ENCODE data around the gene BLZF1.
"Not testable (repeated sequence)": the region's sequence is repeated elsewhere in the genome, so short reads cannot be mapped to it uniquely, and the experiment has no call there.

The BLZF1 gene, protein sequence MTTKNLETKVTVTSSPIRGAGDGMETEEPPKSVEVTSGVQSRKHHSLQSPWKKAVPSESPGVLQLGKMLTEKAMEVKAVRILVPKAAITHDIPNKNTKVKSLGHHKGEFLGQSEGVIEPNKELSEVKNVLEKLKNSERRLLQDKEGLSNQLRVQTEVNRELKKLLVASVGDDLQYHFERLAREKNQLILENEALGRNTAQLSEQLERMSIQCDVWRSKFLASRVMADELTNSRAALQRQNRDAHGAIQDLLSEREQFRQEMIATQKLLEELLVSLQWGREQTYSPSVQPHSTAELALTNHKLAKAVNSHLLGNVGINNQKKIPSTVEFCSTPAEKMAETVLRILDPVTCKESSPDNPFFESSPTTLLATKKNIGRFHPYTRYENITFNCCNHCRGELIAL

GRCh38 chr1:169367686-169368405 is at the start of gene BLZF1, which contains the start of gene NME7:
Gene BLZF1 (plus strand): TSS chr1:169368195. CDS start chr1:169369523, 1,328 bp downstream.
Gene NME7 (minus strand): TSS chr1:169367797. CDS start chr1:169367710, 87 bp downstream.
- peak; percentile 90 to 94 (median 93) for DNase-seq (ENCODE audit: low read depth in 2 of 3, low spot score in 2 of 3)

GRCh38 chr1:169318536-169319244 is 49.3 kb upstream of the BLZF1 start:
- no peak for DNase-seq (ENCODE audit: low read depth in 2 of 3, low spot score in 2 of 3)

DNA sequence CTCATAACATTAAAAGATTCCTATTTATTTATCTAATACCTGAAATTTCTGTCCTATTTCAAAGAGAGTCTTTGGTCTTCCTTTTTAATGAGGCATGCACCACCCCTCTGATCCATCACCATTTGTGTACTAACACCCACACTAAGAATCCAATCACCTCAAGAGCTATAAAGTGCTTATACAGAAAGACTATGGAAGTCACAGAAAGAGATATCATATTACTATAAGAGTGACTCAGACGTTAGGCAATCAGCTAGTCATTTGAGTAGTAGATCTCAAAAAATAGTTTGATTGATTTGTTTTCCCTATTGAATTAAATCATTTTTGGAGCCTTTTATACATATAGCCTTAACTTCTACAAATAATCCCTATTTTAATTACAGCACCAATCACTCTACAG is 46.5 kb upstream of the BLZF1 start:
- no peak for DNase-seq (ENCODE audit: low read depth in 2 of 3, low spot score in 2 of 3)

GRCh38 chr1:169322138-169322537 is 45.9 kb upstream of the BLZF1 start:
- DNase-seq (ENCODE audit: low read depth in 2 of 3, low spot score in 2 of 3) = no peak

- no peak for DNase-seq (ENCODE audit: low read depth in 2 of 3, low spot score in 2 of 3)
Observed at GRCh38 chr1:169325117-169325516, 42.9 kb upstream of the BLZF1 start.

- DNase-seq (ENCODE audit: low read depth in 2 of 3, low spot score in 2 of 3) = no peak
Observed at GRCh38 chr1:169326261-169326955, 41.6 kb upstream of the BLZF1 start.

DNA sequence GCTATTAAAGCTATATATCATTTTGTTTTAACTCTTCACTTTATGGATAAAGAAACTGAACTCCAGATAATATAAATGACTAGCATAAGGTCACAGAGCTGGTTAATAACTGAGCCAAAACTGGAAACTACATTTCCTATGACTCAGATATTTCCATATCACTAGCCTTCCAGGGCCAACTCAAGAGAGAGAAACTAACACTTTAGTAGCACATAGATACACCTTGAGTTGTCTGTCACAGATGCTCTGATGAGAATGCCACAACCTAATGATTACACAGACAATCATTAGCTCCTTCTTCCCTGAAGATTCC is 41.1 kb upstream of the BLZF1 start:
- no peak for DNase-seq (ENCODE audit: low read depth in 2 of 3, low spot score in 2 of 3)

- DNase-seq (ENCODE audit: low read depth in 2 of 3, low spot score in 2 of 3) = no peak
Observed at GRCh38 chr1:169327875-169328274, 40.1 kb upstream of the BLZF1 start.

DNA sequence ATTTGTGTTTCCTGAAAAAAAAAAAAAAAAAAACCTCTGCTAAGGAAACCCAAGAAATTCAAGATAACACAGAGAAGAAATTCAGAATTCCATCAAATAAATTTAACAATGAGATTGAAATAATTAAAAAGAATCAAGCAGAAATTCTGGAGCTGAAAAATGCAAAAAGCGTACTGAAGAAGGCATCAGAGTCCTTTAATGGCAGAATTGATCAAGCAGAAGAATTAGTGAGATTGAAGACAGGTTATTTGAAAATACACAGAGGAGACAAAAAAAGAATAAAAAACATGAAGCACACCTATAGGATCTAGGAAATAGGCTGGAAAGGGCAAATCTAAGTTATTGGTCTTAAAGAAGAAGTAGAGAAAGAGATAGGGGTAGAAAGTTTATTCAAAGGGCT is 38.6 kb upstream of the BLZF1 start:
- no peak for DNase-seq (ENCODE audit: low read depth in 2 of 3, low spot score in 2 of 3)

DNA sequence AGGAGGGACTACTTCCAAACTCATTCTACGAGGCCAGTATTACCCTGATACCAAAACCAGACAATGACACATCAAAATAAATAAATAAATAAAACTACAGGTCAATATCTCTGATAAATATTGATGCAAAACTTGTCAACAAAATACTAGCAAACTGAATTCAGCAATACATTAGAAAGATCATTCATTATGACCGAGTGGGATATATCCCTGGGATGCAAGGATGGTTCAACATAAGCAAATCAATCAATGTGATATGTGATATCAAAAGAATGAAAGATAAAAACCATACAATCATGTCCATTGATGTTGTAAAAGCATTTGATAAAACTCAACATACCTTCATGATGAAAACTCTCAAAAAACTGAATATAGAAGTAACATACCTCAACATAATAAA is 37.1 kb upstream of the BLZF1 start:
- DNase-seq (ENCODE audit: low read depth in 2 of 3, low spot score in 2 of 3) = no peak

DNA sequence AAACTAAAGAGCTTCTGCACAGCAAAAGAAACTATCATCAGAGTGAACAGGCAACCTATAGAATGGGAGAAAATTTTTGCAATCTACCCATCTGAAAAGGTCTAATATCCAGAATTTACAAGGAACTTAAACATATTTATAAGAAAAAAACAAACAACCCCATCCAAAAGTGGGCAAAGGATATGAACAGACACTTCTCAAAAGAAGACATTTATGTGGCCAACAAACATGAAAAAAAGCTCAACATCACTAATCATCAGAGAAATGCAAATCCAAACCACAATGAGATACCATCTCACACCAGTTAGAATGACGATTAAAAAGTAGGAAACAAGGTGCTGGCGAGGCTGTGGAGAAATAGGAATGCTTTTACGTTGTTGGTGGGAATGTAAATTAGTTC is 33.3 kb upstream of the BLZF1 start:
- not testable (repeated sequence) for DNase-seq (ENCODE audit: low read depth in 2 of 3, low spot score in 2 of 3)

GRCh38 chr1:169336947-169337715 is 30.9 kb upstream of the BLZF1 start:
- DNase-seq (ENCODE audit: low read depth in 2 of 3, low spot score in 2 of 3) = not testable (repeated sequence)

- no peak for DNase-seq (ENCODE audit: low read depth in 2 of 3, low spot score in 2 of 3)
Observed at GRCh38 chr1:169338617-169339016, 29.4 kb upstream of the BLZF1 start.

GRCh38 chr1:169339773-169340172 is 28.2 kb upstream of the BLZF1 start:
- DNase-seq (ENCODE audit: low read depth in 2 of 3, low spot score in 2 of 3) = no peak

DNA sequence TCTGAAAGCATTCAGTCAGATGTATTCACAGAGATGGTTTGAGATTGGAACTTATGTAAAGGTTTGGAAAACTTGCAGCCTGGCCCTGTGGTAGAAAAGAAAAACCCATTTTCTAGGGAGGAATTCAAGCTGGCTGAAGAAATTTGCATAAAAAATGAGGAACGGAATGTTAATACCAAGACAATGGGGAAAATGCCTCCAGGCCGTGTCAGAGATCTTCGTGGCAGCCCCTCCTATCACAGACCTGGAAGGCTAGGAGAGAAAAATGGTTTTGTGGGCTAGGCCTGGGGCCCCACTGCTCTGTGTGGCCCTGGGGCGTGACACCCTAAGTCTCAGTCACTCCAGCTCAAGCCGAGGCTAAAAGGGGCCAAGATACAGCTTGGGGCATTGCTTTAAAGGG is 27.1 kb upstream of the BLZF1 start:
- DNase-seq (ENCODE audit: low read depth in 2 of 3, low spot score in 2 of 3) = no peak

GRCh38 chr1:169342096-169342495 is 25.9 kb upstream of the BLZF1 start:
- DNase-seq (ENCODE audit: low read depth in 2 of 3, low spot score in 2 of 3) = not testable (repeated sequence)

DNA sequence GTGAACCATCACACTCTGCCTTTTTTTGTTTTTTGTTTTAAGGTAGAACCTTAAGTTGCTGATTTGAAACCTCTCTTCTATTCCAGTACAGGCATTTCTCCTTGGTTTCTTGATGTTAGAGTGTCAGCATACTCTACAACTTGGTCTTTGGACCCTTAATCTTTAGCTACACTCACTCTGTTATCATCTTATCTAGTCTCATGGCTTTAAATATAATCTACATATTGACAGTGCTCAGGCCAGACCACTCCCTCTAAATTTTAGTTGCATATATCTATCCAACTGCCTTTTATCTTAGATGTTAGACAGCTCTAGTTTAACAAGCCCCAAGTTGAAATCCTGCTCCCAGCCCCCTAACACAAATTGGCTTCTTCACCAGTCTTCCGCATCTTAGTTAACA is 22.5 kb upstream of the BLZF1 start:
- no peak for DNase-seq (ENCODE audit: low read depth in 2 of 3, low spot score in 2 of 3)

DNA sequence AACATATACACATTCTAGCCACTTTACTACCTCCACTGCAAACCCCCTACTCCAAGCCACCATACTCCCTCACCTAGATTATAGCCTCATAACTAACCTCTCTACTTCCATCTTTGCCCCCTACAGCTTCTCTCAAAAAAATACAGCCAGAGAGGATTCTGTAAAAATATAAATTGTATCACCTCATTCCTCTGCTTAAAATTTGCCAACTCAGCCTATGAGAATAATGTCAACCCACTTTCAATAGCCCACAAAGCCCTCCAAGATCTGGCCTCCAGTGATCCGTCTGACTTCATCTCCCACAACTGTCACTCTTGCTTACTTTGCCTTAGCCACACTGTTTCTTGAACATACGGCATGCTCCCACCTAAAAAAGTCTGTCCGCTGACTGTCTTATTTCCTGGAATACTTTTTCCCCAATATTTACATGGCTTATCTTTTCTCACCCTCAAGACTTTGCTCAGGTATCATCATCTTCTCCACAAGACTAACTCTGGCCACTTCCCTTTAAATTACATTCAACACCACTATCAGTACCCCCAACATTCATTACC is 21.9 kb upstream of the BLZF1 start:
- no peak for DNase-seq (ENCODE audit: low read depth in 2 of 3, low spot score in 2 of 3)

DNA sequence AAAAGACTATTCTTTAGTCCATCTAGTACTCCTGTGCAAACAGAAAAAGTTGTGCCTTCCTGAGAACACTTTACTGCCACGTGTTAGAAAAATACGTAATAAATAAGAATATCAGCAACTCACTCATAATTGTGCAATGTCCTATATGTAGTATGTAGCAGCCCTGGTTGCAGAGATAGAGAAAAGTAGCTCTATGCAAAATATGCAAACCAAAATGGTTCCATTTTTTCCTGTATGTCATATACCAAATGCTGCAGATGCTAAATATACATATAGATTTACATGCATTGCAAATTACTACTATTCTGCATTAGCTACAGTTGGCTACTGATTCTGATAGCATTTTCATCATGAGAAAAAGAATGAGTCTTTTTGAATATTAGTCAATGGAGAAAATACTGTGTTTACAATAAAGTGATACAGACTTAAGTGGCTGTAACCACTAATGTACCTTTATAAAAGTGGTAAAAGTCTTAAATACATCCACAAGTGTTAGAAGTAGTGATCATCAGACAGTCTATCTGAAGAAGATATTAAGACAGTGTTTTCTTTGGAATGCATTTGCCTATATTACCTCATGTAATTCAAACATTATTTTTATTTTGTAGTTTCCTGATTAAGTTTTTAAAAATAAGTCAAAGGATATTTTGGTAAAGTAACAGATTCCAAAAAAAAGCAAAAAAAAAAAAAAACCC is 20.2 kb upstream of the BLZF1 start:
- DNase-seq (ENCODE audit: low read depth in 2 of 3, low spot score in 2 of 3) = no peak
